ENCODE results near the gene FANK1. TPM values are rescaled to one million over a fixed set of nuclear protein-coding genes. Genes with fewer than 3 reads are reported as not detected.

Gene FANK1, protein sequence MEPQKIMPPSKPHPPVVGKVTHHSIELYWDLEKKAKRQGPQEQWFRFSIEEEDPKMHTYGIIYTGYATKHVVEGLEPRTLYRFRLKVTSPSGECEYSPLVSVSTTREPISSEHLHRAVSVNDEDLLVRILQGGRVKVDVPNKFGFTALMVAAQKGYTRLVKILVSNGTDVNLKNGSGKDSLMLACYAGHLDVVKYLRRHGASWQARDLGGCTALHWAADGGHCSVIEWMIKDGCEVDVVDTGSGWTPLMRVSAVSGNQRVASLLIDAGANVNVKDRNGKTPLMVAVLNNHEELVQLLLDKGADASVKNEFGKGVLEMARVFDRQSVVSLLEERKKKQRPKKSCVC
- total RNA-seq: 11.9 and 30.2 TPM in 2 replicates

DNA sequence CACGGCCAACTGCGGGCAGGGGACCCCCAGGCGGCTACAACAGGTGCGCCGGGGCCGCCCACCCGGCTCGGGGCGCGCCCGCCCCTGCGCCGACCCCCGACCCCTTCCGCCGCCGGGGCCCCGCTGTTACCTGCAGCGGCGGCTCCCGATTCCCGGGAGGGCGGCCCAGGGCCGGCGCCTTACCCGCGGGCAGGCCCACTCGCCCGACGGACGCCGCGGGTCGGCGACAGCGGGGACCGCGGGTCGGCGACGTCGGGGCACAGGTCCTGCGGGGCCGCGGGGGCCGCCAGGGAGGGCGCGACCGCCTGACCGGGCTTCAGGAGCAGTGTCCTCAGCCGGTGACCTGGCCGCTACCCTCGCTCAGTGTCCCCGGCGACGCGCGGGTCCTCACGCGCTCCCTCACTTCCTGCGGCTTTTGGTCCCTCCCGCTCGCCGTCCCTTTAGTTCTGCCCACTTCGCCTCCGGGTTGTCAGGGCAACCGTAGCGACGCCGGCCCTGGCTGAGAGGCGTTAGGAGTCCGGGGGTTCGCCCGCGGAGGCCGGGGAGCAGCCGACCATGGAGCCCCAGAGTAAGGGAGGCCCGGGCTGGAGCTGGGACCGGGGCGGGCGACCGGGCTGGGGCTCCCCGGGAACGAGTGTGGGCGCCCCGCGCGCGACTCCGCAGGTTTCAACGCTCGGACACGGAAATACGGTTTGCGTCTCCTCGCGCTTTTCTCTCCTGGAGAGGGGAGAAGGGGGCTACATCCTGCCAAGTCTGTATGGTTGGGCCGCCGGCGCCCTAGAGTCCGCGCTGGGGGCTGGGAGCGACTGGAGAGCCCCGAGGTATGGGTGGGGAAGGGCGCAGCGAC lies at the start of gene FANK1:
Gene FANK1 (plus strand): TSS at position 477 of the 847 bp plus-strand sequence. CDS start 79 bp downstream, at position 556.

DNA sequence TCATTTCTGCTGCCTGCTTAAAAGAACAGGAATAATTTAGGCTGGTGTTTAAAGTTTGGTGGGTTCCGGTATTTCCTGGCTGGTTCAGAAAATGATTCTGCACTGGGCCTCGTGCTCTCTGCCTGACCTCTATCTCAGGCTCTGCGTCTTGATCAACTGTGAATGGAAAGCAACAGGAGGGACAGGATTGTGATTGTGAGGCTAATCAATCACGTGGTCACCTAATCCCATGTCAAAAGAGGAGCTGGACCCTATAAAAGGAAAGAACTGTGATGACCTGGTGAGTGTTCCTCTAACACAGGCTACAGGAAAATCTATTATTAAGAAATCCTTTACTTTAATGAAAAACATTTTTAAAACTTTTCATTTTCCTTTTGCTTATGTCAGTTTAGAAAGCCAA lies 15.2 kb upstream of the FANK1 start, which contains the start of gene DHX32:
Gene DHX32 (minus strand): TSS at position 101 of the 400 bp plus-strand sequence. CDS start 468 bp downstream, outside the sequence.

Small RNA genes within 50 kb of the gene (small RNA-seq; reads per million reads assigned to genes)
- gene GNG10P1: not detected
- not detected for gene RF00017
- gene RNU2-42P: not detected

Other genes with a start within 250 kb of the FANK1 start
- under 0.01 and 0.54 TPM in 2 replicates for gene TEX36, start 213.4 kb upstream of the FANK1 start, total RNA-seq
- gene EDRF1, start 176.9 kb upstream of the FANK1 start, total RNA-seq: 15.7 and 17.8 TPM in 2 replicates
- gene MMP21, start 120.7 kb upstream of the FANK1 start, total RNA-seq: 0.11 TPM in 1 of 2 replicates, not detected in the other
- gene UROS, start 73.3 kb upstream of the FANK1 start, total RNA-seq: 56.5 and 59.7 TPM in 2 replicates
- gene BCCIP, start 73.0 kb upstream of the FANK1 start, total RNA-seq: 17.7 and 27.7 TPM in 2 replicates
- 34.2 and 58.9 TPM in 2 replicates for gene DHX32, start 15.3 kb upstream of the FANK1 start, total RNA-seq